C4-2B (cell line): Measurements from ENCODE around the gene MPP3.
A peak's percentile ranks its signal among the peaks of the same experiment; 100 is the strongest.
"Not testable (repeated sequence)": the region's sequence is repeated elsewhere in the genome, so short reads cannot be mapped to it uniquely, and the experiment has no call there.

Experiments
- H3K27ac ChIP-seq: fragments of 450-650 bp; 2 replicates; pipeline ENCODE4 v1.5.1; 2017
- ZFX ChIP-seq: fragments of 450-650 bp; IDR thresholded peaks from 2 replicates; pipeline ENCODE4 v1.6.1; 2017
- TF ChIP-seq, protein P1 (sequence below): fragments of 450-650 bp; conservative IDR thresholded peaks from 2 replicates; pipeline ENCODE4 v1.5.1; 2017; ENCODE audit warnings: mild to moderate bottlenecking

MPP3 gene

DNA sequence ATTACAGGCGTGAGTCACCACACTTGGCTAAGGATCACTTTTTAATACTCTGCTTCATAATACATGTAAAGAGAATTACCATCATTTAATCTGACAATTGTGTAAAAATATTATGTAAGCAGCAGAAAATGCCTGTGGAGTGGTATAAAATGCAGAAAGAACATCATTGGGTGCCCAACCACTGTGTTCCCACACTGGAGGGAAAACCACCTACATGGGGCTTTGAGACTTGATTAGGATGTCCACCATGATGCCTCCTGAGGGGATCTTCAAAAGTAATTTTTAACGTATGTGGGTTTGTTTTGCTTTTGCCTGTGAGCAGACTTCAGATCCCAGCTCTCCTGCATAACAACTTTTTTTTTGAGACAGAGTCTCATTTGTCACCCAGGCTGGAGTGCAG is 33.9 kb downstream of the MPP3 start:
- H3K27ac ChIP-seq, result no peak overlapping the region
- no peak for TF ChIP-seq ZFX
- TF ChIP-seq, protein P1, sequence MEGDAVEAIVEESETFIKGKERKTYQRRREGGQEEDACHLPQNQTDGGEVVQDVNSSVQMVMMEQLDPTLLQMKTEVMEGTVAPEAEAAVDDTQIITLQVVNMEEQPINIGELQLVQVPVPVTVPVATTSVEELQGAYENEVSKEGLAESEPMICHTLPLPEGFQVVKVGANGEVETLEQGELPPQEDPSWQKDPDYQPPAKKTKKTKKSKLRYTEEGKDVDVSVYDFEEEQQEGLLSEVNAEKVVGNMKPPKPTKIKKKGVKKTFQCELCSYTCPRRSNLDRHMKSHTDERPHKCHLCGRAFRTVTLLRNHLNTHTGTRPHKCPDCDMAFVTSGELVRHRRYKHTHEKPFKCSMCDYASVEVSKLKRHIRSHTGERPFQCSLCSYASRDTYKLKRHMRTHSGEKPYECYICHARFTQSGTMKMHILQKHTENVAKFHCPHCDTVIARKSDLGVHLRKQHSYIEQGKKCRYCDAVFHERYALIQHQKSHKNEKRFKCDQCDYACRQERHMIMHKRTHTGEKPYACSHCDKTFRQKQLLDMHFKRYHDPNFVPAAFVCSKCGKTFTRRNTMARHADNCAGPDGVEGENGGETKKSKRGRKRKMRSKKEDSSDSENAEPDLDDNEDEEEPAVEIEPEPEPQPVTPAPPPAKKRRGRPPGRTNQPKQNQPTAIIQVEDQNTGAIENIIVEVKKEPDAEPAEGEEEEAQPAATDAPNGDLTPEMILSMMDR, result no peak

- not testable (repeated sequence) for H3K27ac ChIP-seq
Measured at GRCh38 chr17:43798024-43798423, 34.9 kb downstream of the MPP3 start.

DNA sequence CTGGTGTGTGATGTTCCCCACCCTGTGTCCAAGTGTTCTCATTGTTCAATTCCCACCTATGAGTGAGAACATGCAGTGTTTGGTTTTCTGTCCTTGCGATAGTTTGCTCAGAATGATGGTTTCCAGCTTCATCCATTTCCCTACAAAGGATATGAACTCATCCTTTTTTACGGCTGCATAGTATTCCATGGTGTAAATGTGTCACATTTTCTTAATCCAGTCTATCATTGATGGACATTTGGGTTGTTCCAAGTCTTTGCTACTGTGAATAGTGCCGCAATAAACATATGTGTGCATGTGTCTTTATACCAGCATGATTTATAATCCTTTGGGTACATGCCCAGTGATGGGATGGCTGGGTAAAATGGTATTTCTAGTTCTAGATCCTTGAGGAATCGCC is 40.3 kb downstream of the MPP3 start:
- H3K27ac ChIP-seq, result not testable (repeated sequence)

- TF ChIP-seq ZFX, result no peak
- TF ChIP-seq, protein P1, result no peak
- H3K27ac ChIP-seq, result no peak overlapping the region
Measured at GRCh38 chr17:43791589-43791988, 41.4 kb downstream of the MPP3 start.

- no peak overlapping the region for H3K27ac ChIP-seq
- no peak for TF ChIP-seq ZFX
- TF ChIP-seq, protein P1, result peak; percentile 30
Measured at GRCh38 chr17:43790311-43790940, 42.5 kb downstream of the MPP3 start.

DNA sequence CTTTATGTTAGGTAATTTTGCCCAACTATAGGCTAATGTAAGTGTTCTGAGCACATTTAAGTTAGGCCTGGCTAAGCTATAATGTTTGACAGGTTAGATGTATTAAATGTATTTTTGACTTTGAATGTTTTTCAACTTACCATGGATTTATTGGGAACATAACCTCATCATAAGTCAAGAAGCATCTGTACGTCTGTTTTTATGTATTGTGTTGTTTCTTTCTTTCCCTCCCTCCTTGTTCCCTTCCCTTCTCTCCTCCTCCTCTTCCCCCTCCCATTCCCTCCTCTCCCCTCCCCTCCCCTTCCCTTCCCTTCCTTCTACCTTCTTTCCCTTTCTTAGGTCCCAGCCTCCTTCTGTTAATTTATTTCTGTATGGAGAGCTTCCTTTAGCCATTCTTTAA is 43.5 kb downstream of the MPP3 start:
- no peak for TF ChIP-seq ZFX
- TF ChIP-seq, protein P1, result no peak
- no peak overlapping the region for H3K27ac ChIP-seq

DNA sequence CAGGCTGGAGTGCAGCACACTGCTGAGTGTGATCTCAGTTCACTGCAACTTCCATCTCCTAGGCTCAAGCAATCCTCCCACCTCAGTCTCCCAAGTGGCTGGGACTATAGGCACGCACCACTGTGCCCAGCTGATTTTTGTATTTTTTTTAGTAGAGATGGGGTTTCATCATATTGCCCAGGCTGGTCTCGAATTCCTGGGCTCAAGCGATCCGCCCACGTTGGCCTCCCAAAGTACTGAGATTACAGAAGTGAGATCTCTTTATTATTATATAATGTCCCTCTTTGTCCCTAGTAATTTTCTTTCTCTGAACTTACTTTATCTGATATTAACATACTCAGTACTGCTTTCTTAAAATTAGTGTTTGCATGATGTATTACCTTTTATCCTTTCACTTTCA is 44.4 kb downstream of the MPP3 start:
- TF ChIP-seq ZFX, result no peak
- no peak overlapping the region for H3K27ac ChIP-seq

DNA sequence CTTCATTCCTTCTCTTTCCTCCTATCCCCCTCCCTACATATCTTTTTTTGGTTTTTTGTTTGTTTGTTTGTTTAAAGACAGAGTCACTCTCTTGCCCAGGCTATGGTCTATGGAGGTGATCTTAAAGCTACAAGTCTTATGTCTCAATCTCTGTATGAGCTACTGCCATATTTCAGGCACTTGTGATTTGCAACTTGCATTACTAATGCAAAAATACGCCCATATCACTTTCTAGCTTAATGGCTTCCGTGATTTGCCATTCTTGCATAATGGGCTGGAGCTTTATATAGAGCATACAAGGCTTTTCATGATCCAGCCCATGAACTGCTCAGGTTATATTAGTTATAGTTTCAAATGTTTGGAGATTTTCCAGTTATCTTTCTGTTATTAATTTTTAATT is 45.2 kb downstream of the MPP3 start:
- H3K27ac ChIP-seq, result no peak overlapping the region
- TF ChIP-seq, protein P1, result no peak
- no peak for TF ChIP-seq ZFX

DNA sequence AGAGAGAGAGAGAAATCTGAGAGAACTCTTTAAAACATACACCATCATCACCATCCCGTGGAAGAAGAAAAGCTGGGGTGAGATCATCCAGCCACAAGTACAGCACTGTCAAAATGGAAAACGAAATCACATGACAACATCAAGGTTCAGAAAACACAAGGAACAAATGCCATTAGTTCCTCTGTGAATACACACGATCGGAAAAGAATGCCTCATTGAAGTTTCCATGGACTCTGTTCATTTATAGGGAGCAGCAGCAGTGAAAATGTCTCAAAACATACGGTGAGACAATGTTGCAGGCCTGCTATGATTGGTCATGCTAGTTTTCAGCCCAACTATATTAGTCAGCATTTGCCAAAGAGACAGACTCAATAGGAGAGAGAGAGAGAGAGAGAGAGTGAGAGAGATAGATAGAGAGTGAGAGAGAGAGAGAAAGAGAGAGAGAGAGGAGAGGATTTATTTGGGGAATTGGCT is 48.3 kb downstream of the MPP3 start:
- no peak overlapping the region for H3K27ac ChIP-seq
- TF ChIP-seq ZFX, result no peak
- TF ChIP-seq, protein P1, result no peak
